ENCODE data around the gene ZNF573.

ZNF573 gene

GRCh38 chr19:37738371-37738770 is 41.0 kb downstream of the ZNF573 start:
- Histone ChIP-seq H3K4me1 (ENCODE audit: insufficient read depth, low read length) (no peaks in the 10 kb centered on the region), H3K9ac (ENCODE audit: low read depth, low read length) (no peak overlapping the region), H3K36me3 (ENCODE audit: insufficient read depth, low read length) (peaks cover 26% of the 10 kb centered on the region), H3K27me3 (ENCODE audit: insufficient read depth, low read length, poor library complexity) (no peaks in the 10 kb centered on the region), H3K9me3 (ENCODE audit: insufficient read depth, low read length, severe bottlenecking) (peaks cover 13% of the 10 kb centered on the region), H3K27ac (ENCODE audit: low read length) (no peak overlapping the region), H3K4me2 (ENCODE audit: insufficient read depth, low read length) (no peak overlapping the region), H4K20me1 (ENCODE audit: insufficient read depth, low read length) (no peaks in the 10 kb centered on the region), H2AFZ (ENCODE audit: low read depth, low read length) (no peak overlapping the region), H3K79me2 (ENCODE audit: insufficient read depth, low read length) (no peaks in the 10 kb centered on the region), H3K4me3 (ENCODE audit: low read depth in 1 of 2, low read length in 2 of 2) (no peak overlapping the region)
- ATAC-seq (ENCODE audit: insufficient read depth, low read depth): no peak
- DNase-seq: no peak
- TF ChIP-seq EZH2 (IDR thresholded peaks at IDR 0.05; ENCODE audit: borderline replicate concordance, low read depth, low read length, severe bottlenecking) (no peak), CTCF (IDR thresholded peaks at IDR 0.05; ENCODE audit: borderline replicate concordance, extremely low read depth, low read length, poor library complexity, severe bottlenecking) (no peak)

GRCh38 chr19:37725181-37725580 is 54.2 kb downstream of the ZNF573 start:
- Histone ChIP-seq H3K36me3 (ENCODE audit: insufficient read depth, low read length) (no peaks in the 10 kb centered on the region), H3K9me3 (ENCODE audit: insufficient read depth, low read length, severe bottlenecking) (no peaks in the 10 kb centered on the region), H3K79me2 (ENCODE audit: insufficient read depth, low read length) (no peaks in the 10 kb centered on the region), H3K4me1 (ENCODE audit: insufficient read depth, low read length) (peaks cover 2% of the 10 kb centered on the region; the same call in 1 of the 2 replicates), H2AFZ (ENCODE audit: low read depth, low read length) (no peak overlapping the region), H3K27me3 (ENCODE audit: insufficient read depth, low read length, poor library complexity) (no peaks in the 10 kb centered on the region), H3K4me2 (ENCODE audit: insufficient read depth, low read length) (no peak overlapping the region), H3K27ac (ENCODE audit: low read length) (no peak overlapping the region), H4K20me1 (ENCODE audit: insufficient read depth, low read length) (no peaks in the 10 kb centered on the region), H3K4me3 (ENCODE audit: low read depth in 1 of 2, low read length in 2 of 2) (no peak overlapping the region), H3K9ac (ENCODE audit: low read depth, low read length) (no peak overlapping the region)
- no peak for ATAC-seq (ENCODE audit: insufficient read depth, low read depth)
- TF ChIP-seq EZH2 (IDR thresholded peaks at IDR 0.05; ENCODE audit: borderline replicate concordance, low read depth, low read length, severe bottlenecking): no peak
- TF ChIP-seq CTCF (IDR thresholded peaks at IDR 0.05; ENCODE audit: borderline replicate concordance, extremely low read depth, low read length, poor library complexity, severe bottlenecking): no peak
- no peak for DNase-seq

- peak overlapping the region; percentile 85 for H2AFZ ChIP-seq (ENCODE audit: low read depth, low read length)
- H4K20me1 ChIP-seq (ENCODE audit: insufficient read depth, low read length): no peaks in the 10 kb centered on the region
- H3K9me3 ChIP-seq (ENCODE audit: insufficient read depth, low read length, severe bottlenecking): no peaks in the 10 kb centered on the region
- H3K9ac ChIP-seq (ENCODE audit: low read depth, low read length): peak overlapping the region; percentile 78
- ATAC-seq (ENCODE audit: insufficient read depth, low read depth) (no peak), DNase-seq (no peak)
- TF ChIP-seq CTCF (IDR thresholded peaks at IDR 0.05; ENCODE audit: borderline replicate concordance, extremely low read depth, low read length, poor library complexity, severe bottlenecking) (no peak), EZH2 (IDR thresholded peaks at IDR 0.05; ENCODE audit: borderline replicate concordance, low read depth, low read length, severe bottlenecking) (no peak)
- H3K27me3 ChIP-seq (ENCODE audit: insufficient read depth, low read length, poor library complexity): no peaks in the 10 kb centered on the region
- peaks cover 32% of the 10 kb centered on the region for H3K79me2 ChIP-seq (ENCODE audit: insufficient read depth, low read length)
- H3K4me2 ChIP-seq (ENCODE audit: insufficient read depth, low read length): peak overlapping the region; percentile 65
- peaks cover 32% of the 10 kb centered on the region for H3K4me1 ChIP-seq (ENCODE audit: insufficient read depth, low read length)
- H3K27ac ChIP-seq (ENCODE audit: low read length): peak overlapping the region; percentile 80
- H3K36me3 ChIP-seq (ENCODE audit: insufficient read depth, low read length): peaks cover 7% of the 10 kb centered on the region; the same call in 1 of the 2 replicates
- peak overlapping the region; percentile 67 to 75; a peak in 3 of 4 replicates for H3K4me3 ChIP-seq (ENCODE audit: low read depth in 1 of 2, low read length in 2 of 2)
Measured at GRCh38 chr19:37719927-37720265, 59.5 kb downstream of the ZNF573 start.
